ENCODE measurements around the gene ERP44.

DNA sequence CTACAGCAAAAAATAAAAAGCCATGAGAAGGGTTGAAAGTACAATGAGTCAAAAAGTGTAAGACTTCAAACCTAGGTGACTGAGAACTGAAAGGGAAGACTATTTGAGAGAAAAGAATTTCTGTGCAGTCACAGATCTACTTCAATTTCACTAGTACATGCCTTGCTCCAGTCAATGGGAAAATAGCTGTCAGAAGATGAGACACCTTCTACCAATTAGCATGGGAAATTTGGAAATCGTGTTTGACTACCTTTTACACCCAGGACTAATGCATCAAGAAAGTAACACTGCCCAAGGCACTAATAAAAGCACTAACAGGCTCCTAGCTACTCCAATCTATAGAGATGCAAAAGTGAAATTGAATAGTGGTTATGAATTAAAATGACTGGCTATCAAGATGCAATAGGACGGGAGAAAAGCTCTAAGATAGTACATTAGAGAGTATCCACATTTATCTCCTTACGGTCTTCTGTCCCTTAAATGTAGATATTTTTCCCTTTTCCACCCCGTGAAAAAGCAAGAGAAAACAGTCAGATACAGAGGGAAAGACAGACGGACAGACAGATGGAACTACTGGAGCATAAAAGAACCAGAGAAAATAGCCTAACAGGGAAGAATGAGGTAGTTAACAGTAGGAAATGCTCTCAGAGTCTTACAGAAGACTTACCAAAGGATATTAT lies 15.2 kb downstream of the ERP44 start:
- TF ChIP-seq, protein P1, sequence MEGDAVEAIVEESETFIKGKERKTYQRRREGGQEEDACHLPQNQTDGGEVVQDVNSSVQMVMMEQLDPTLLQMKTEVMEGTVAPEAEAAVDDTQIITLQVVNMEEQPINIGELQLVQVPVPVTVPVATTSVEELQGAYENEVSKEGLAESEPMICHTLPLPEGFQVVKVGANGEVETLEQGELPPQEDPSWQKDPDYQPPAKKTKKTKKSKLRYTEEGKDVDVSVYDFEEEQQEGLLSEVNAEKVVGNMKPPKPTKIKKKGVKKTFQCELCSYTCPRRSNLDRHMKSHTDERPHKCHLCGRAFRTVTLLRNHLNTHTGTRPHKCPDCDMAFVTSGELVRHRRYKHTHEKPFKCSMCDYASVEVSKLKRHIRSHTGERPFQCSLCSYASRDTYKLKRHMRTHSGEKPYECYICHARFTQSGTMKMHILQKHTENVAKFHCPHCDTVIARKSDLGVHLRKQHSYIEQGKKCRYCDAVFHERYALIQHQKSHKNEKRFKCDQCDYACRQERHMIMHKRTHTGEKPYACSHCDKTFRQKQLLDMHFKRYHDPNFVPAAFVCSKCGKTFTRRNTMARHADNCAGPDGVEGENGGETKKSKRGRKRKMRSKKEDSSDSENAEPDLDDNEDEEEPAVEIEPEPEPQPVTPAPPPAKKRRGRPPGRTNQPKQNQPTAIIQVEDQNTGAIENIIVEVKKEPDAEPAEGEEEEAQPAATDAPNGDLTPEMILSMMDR (IDR thresholded peaks at IDR 0.05) = no peak
- no peak for TF ChIP-seq RAD21 (IDR thresholded peaks at IDR 0.05; ENCODE audit: low read length)

All from SK-N-SH (cell line).